Breast epithelium (tissue), 3 donors: ENCODE results near the gene TRPV3.

ENCODE experiments used
- CTCF ChIP-seq, 3 donors: fragments of 450-650 bp; IDR thresholded peaks; one replicate each; pipeline ENCODE4 v1.5.1; 2016 to 2017; ENCODE audit warnings: antibody characterized with exemption in 3 of 3, mild to moderate bottlenecking in 3 of 3, moderate library complexity in 3 of 3
- POLR2A ChIP-seq: fragments of 450-650 bp; IDR thresholded peaks from one replicate; pipeline ENCODE4 v1.6.1; 2016; ENCODE audit warnings: antibody characterized with exemption, mild to moderate bottlenecking, moderate library complexity
- POLR2AphosphoS5 ChIP-seq, 3 donors: sonication (generic); formaldehyde crosslinking; IDR thresholded peaks; one replicate each; pipeline ENCODE4 v1.6.1; 2017; ENCODE audit warnings: antibody characterized with exemption in 3 of 3

- no peak for TF ChIP-seq CTCF (IDR thresholded peaks at IDR 0.05)
- no peak for TF ChIP-seq POLR2AphosphoS5 (IDR thresholded peaks at IDR 0.05)
- TF ChIP-seq POLR2A, result no peak
These were observed 30.6 kb downstream of the TRPV3 start for GRCh38 chr17:3526971-3527370.
